ENCODE data around the gene AMOT.

DNA sequence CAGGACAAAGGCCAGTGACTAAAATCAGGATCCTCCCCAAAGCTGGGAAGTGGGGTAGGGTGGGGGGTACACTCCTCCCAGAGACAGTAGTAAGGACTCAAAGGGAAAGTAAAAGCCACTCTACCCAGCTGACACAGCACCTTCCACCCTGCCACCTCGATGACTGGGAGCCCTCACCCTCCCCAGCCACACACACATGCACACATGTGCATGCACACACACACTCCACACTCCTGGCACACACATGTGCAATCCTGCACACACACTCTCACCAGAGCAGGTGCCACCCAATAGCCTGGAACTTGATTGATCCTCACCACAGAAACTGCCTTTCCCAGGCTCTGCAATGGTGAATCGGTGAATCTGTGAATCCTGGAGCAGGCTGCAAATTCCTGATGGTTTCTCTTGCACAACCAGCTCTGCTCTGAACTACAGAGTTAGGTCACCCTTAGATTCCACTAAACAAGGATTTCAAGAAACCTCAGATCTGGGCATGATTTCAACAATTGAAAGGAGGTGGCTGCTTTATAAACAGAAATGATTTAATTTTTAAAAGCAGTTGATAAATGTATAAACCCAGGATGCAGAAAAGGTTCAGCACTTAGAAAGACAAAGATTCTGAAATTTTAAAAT is 21.5 kb downstream of the AMOT start:
- no peak for TF ChIP-seq TAF1 (IDR thresholded peaks at IDR 0.05; ENCODE audit: borderline replicate concordance, insufficient read depth, low read length)
- no peak for TF ChIP-seq POLR2AphosphoS5 (IDR thresholded peaks at IDR 0.05; ENCODE audit: low read depth, low read length)

Data from PFSK-1 (cell line).